H1 (cell line): ENCODE data around the gene TRMT10B. TPM values are rescaled to one million over a fixed set of nuclear protein-coding genes. Genes with fewer than 3 reads are reported as not detected.

Experiments
- ATF2 ChIP-seq: IDR thresholded peaks from 2 replicates; pipeline ENCODE4 v1.6.1; 2012; ENCODE audit warnings: low read length, inconsistent platforms
- BACH1 ChIP-seq: IDR thresholded peaks from 2 replicates; pipeline ENCODE4 v1.6.1; 2012; ENCODE audit warnings: low read length, improper control_type of control experiment
- CBX5 ChIP-seq: fragments of 300-800, 300-1000 bp; sonication (generic); IDR thresholded peaks from 2 replicates; pipeline ENCODE4 v1.7.1; 2016; ENCODE audit warnings: antibody characterized with exemption, low read length, low read depth
- CBX8 ChIP-seq: fragments of 300-800, 300-1000 bp; sonication (generic); IDR thresholded peaks from 2 replicates; pipeline ENCODE4 v1.7.1; 2016; ENCODE audit warnings: low read depth, low read length, borderline replicate concordance
- CREB1 ChIP-seq: IDR thresholded peaks from 2 replicates; pipeline ENCODE4 v1.6.1; 2012; ENCODE audit warnings: inconsistent platforms
- CTCF ChIP-seq, 3 experiments: IDR thresholded peaks; 1 replicate in 2 of 3; 2 replicates in 1 of 3; pipeline versions ENCODE4 v1.5.1 to v1.6.1; 2011; ENCODE audit warnings: low read length in 3 of 3, mild to moderate bottlenecking in 3 of 3, inconsistent platforms in 2 of 3, low read depth in 1 of 3, moderate library complexity in 1 of 3; ENCODE audit not compliant: insufficient read depth in 1 of 3; ENCODE audit errors: control extremely low read depth in 1 of 3
- EGR1 ChIP-seq: IDR thresholded peaks from 2 replicates; pipeline ENCODE4 v1.6.1; 2011; ENCODE audit warnings: low read depth, low read length, borderline replicate concordance
- EZH2 ChIP-seq: fragments of 200-600 bp; sonication (generic); IDR thresholded peaks from 2 replicates; pipeline ENCODE4 v1.7.1; 2012; ENCODE audit warnings: low read depth, mild to moderate bottlenecking, moderate library complexity, low read length, inconsistent platforms; ENCODE audit not compliant: severe bottlenecking
- HDAC6 ChIP-seq: IDR thresholded peaks from one replicate; pipeline ENCODE4 v1.7.1; 2012; ENCODE audit warnings: low read depth, mild to moderate bottlenecking, inconsistent platforms, low read length, moderate library complexity
- KDM5A ChIP-seq: fragments of 200-600 bp; IDR thresholded peaks from 2 replicates; pipeline ENCODE4 v1.7.1; 2012; ENCODE audit warnings: mild to moderate bottlenecking, low read length, inconsistent platforms, mixed read lengths
- MAX ChIP-seq: IDR thresholded peaks from 2 replicates; pipeline ENCODE4 v1.6.1; 2012; ENCODE audit warnings: inconsistent platforms
- NRF1 ChIP-seq: IDR thresholded peaks from 2 replicates; pipeline ENCODE4 v1.6.1; 2011; ENCODE audit warnings: mild to moderate bottlenecking, low read depth, low read length, improper control_type of control experiment
- RAD21 ChIP-seq, 2 experiments: IDR thresholded peaks in 1 of 2; conservative IDR thresholded peaks in 1 of 2; 2 replicates each; pipeline ENCODE4 v1.6.1; 2011; ENCODE audit warnings: low read depth in 2 of 2, low read length in 2 of 2, improper control_type of control experiment in 1 of 2, inconsistent platforms in 1 of 2, mild to moderate bottlenecking in 1 of 2, moderate library complexity in 1 of 2
- SAP30 ChIP-seq: fragments of 300-600 bp; sonication (generic); IDR thresholded peaks from 2 replicates; pipeline ENCODE4 v1.7.1; 2012; ENCODE audit warnings: low read length, moderate library complexity, mild to moderate bottlenecking, inconsistent platforms; ENCODE audit not compliant: insufficient read depth, insufficient replicate concordance
- SP4 ChIP-seq: IDR thresholded peaks from 2 replicates; pipeline ENCODE4 v1.6.1; 2012; ENCODE audit warnings: low read length, inconsistent platforms
- SUZ12 ChIP-seq: fragments of 200-600 bp; sonication (generic); IDR thresholded peaks from 2 replicates; pipeline ENCODE4 v1.6.1; 2012; ENCODE audit warnings: mild to moderate bottlenecking, inconsistent platforms, low read length, moderate library complexity, mixed read lengths
- TBP ChIP-seq: IDR thresholded peaks from 2 replicates; pipeline ENCODE4 v1.6.1; 2011; ENCODE audit warnings: low read depth, low read length, improper control_type of control experiment
- USF2 ChIP-seq: IDR thresholded peaks from 2 replicates; pipeline ENCODE4 v1.6.1; 2011; ENCODE audit warnings: low read length, improper control_type of control experiment
- YY1 ChIP-seq: IDR thresholded peaks from 2 replicates; pipeline ENCODE4 v1.6.1; 2011; ENCODE audit warnings: low read depth, mild to moderate bottlenecking, low read length
- polyA plus RNA-seq, 7 experiments: library from polyadenylated mRNA; depleted of rRNA in 3 of 7; stranded (reverse) in 5 of 7; unstranded in 2 of 7; fragments of >200 nt in 5 of 7; fragments of 200-250 nt in 2 of 7; gene quantifications; 1 replicate in 5 of 7; 2 replicates in 1 of 7; 4 replicates in 1 of 7; pipeline versions ENCODE4 v1.2.1 to v1.2.3, GENCODE V29; 2011 to 2013; ENCODE audit warnings: missing spikeins in 2 of 7, mixed read lengths in 2 of 7
- total RNA-seq: library from RNA; stranded (reverse); fragmentation: NEBNext Ultra II Directional; extraction: Animal tissue kit (Norgen Biotek cat#: 25700); gene quantifications from 2 replicates; pipeline ENCODE4 v1.2.1, GENCODE V29; 2021

TRMT10B gene
- total and polyA plus RNA-seq, 2 of the 8 experiments (the other 6 are each of a cell fraction or from before 2014, with no cell fraction given), result 2.4 to 4.5 TPM

GRCh38 chr9:37800631-37801286, 47.2 kb downstream of the TRMT10B start, which contains the start of gene DCAF10 (continued):
- TF ChIP-seq NRF1 (no peak), EZH2 (no peak), CBX8 (no peak), CBX5 (no peak), KDM5A (peak; percentile 78), RAD21 (IDR thresholded peaks at IDR 0.05 in 1 of 2, conservative IDR thresholded peaks at IDR 0.05 in 1 of 2; ENCODE audit: low read depth in 2 of 2, low read length in 2 of 2) (peak in 1 of 2 experiments; percentile 18; a peak in 1 of 4 replicates), USF2 (no peak), CTCF (IDR thresholded peaks at IDR 0.05; ENCODE audit: control extremely low read depth in 1 of 3, insufficient read depth in 1 of 3, low read depth in 1 of 3, low read length in 3 of 3) (no peak), SUZ12 (no peak), SP4 (peak; percentile 22; the same call in 1 of the 2 replicates), SAP30 (no peak), ATF2 (peak; percentile 67; the same call in 1 of the 2 replicates), TBP (peak; percentile 91), CREB1 (peak; percentile 73), EGR1 (peak; percentile 74; the same call in 1 of the 2 replicates), YY1 (peak; percentile 64; the same call in 1 of the 2 replicates), BACH1 (no peak), HDAC6 (no peak), MAX (peak; percentile 77)
